CD4-positive, alpha-beta T cell (primary cell): ENCODE results near the gene PRDX1. TPM values are rescaled to one million over a fixed set of nuclear protein-coding genes. Genes with fewer than 3 reads are reported as not detected.
"Not testable (repeated sequence)": the region's sequence is repeated elsewhere in the genome, so short reads cannot be mapped to it uniquely, and the experiment has no call there.

Experiments used
- ATAC-seq: fragments of 200-7000 bp; cut with Tn5 transposase; one replicate; pipeline ENCODE4 v1.10.0; 2022; ENCODE audit warnings: mild to moderate bottlenecking; ENCODE audit not compliant: poor library complexity
- CTCF ChIA-PET: fragments of 350-600 bp; sonication (Branson Sonifier 250); formaldehyde crosslinking; loops from one replicate; lab custom pipeline; 2021; ENCODE audit warnings: antibody characterized with exemption, inconsistent platforms; lab: Charles Lee
- POLR2A ChIA-PET: fragments of 350-600 bp; sonication (Branson Sonifier 250); formaldehyde crosslinking; loops from one replicate; lab custom pipeline; 2021; ENCODE audit warnings: antibody characterized with exemption, inconsistent platforms; lab: Charles Lee
- DNase-seq, 14 experiments: peaks; one replicate each; pipeline ENCODE4 v3.0.0-alpha.2; 2013 to 2020; ENCODE audit warnings: mixed read lengths in 2 of 14
- H3K27ac ChIP-seq, 2 donors: one replicate each; pipeline versions ENCODE4 v1.5.1 to v1.7.0; 2013; ENCODE audit warnings: low read length in 2 of 2, low read depth in 1 of 2, mild to moderate bottlenecking in 1 of 2
- H3K27me3 ChIP-seq, 2 experiments: 1 replicate in 1 of 2; 2 replicates in 1 of 2; pipeline versions ENCODE4 v1.6.1 to v1.7.0; 2013; ENCODE audit warnings: low read length in 2 of 2, control low read depth in 1 of 2, mild to moderate bottlenecking in 1 of 2, moderate library complexity in 1 of 2; ENCODE audit not compliant: insufficient read depth in 2 of 2, control insufficient read depth in 1 of 2
- H3K36me3 ChIP-seq: one replicate; pipeline ENCODE4 v1.6.1; 2013; ENCODE audit warnings: low read length, control low read depth; ENCODE audit not compliant: insufficient read depth
- H3K4me1 ChIP-seq: one replicate; pipeline ENCODE4 v1.6.1; 2013; ENCODE audit warnings: low read length, control low read depth; ENCODE audit not compliant: insufficient read depth
- H3K4me3 ChIP-seq: one replicate; pipeline ENCODE4 v1.5.1; 2013; ENCODE audit warnings: mild to moderate bottlenecking, low read length, moderate library complexity
- H3K9me3 ChIP-seq, 2 experiments: 1 replicate in 1 of 2; 2 replicates in 1 of 2; pipeline versions ENCODE4 v1.6.1 to v1.7.0; 2013; ENCODE audit warnings: low read length in 2 of 2, mild to moderate bottlenecking in 2 of 2, control low read depth in 1 of 2, moderate library complexity in 1 of 2; ENCODE audit not compliant: control insufficient read depth in 1 of 2, insufficient read depth in 1 of 2
- H3K27ac Mint-ChIP-seq: one replicate; pipeline ENCODE4 v1.8.0; 2020; ENCODE audit warnings: mixed read lengths
- H3K27me3 Mint-ChIP-seq: one replicate; pipeline ENCODE4 v1.8.0; 2021; ENCODE audit warnings: mixed read lengths
- H3K36me3 Mint-ChIP-seq: one replicate; pipeline ENCODE4 v1.8.0; 2021; ENCODE audit warnings: low read depth, mixed read lengths
- H3K4me1 Mint-ChIP-seq: one replicate; pipeline ENCODE4 v1.8.0; 2021; ENCODE audit warnings: low read depth, mixed read lengths
- H3K4me3 Mint-ChIP-seq: one replicate; pipeline ENCODE4 v1.8.0; 2020; ENCODE audit warnings: mild to moderate bottlenecking, mixed read lengths
- H3K9me3 Mint-ChIP-seq: one replicate; pipeline ENCODE4 v1.8.0; 2020; ENCODE audit warnings: mixed read lengths
- intact Hi-C, 2 experiments: fragments of 100-400 bp; cut with DNase I in 1 of 2; cut with micrococcal nuclease in 1 of 2; formaldehyde crosslinking; loops; one replicate each; pipeline versions ENCODE4 v1.15.1 to v1.9.0; 2023 to 2025; cut with DNase I, micrococcal nuclease
- total RNA-seq, 174 experiments: library from RNA in 2 of 174; stranded (reverse) in 2 of 174; gene quantifications; one replicate each; pipeline ENCODE4 v1.2.3 and lab custom pipeline; 2021 to 2026
- TF ChIP-seq, protein P1 (sequence below): fragments of 200-600 bp; IDR thresholded peaks from one replicate; pipeline ENCODE4 v1.8.0; 2022; ENCODE audit warnings: antibody characterized with exemption, mild to moderate bottlenecking

PRDX1 gene
- total RNA-seq, 2 experiments from 2014 or later = 18.1 to 24.1 TPM

DNA sequence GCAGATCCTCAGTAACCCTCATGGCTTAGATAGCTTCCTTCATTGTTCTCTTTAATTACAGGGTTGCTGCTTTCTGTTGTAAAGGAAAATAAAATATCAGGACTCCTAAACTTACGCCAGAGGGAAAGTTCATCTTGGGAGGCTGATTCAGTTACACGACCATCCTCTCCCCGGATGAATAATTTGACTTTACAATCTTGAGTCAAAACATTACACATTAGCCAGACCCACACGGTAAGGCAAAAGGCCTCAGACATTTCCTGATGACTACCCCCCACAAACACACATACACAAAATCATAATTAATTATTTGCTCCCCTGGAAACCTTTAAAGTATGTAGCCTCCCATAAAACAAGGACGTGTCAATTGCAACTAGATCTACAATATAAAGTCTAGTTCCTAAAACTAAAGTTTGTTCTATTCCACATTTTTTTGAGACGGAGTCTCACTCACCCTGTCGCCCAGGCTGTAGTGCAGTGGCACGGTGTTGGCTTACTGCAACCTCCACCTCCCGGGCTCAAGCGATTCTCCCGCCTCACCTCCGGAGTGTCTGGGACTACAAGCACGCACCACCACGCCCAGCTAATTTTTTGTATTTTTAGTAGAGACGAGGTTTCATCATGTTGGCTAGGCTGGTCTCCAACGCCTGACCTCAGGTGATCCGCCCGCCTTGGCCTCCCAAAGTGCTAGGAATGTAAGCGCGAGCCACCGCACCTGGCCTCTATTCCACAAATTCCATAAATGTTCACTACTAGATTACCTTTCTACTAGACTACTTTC lies 830 bp upstream of the PRDX1 start:
- no peaks in the 10 kb centered on the region for H3K9me3 ChIP-seq
- intact Hi-C loops = loop anchor here (1.0 to 10.0 kb wide), 2 partner anchors 28 to 162 kb away; partner anchors contain the start of genes AKR1A1 (in 1 of the 2), GPBP1L1 (in 1 of the 2) and TMEM69 (in 1 of the 2)
- ChIA-PET POLR2A (interaction anchor here (0.6 to 2.6 kb wide), 24 partner anchors 11 to 801 kb away, joined by 3 to 59 read pairs (median 8); partner anchors contain the start of genes AKR1A1, BTBD19, CCDC163 and GPBP1L1), CTCF (interaction anchor here (1.0 to 2.6 kb wide), 5 partner anchors 10 to 49 kb away, joined by 4 to 16 read pairs (median 5); partner anchors contain the start of gene AKR1A1)
- Mint-ChIP-seq H3K9me3 (no peaks in the 10 kb centered on the region), H3K4me1 (peaks cover 30% of the 10 kb centered on the region), H3K27me3 (no peaks in the 10 kb centered on the region), H3K4me3 (peak overlapping the region; percentile 97), H3K36me3 (peaks cover 24% of the 10 kb centered on the region), H3K27ac (peak overlapping the region; percentile 86)
- H3K27me3 ChIP-seq = no peaks in the 10 kb centered on the region
- no peak for ATAC-seq
- H3K36me3 ChIP-seq = peaks cover 7% of the 10 kb centered on the region
- DNase-seq = no peak
- TF ChIP-seq, protein P1, sequence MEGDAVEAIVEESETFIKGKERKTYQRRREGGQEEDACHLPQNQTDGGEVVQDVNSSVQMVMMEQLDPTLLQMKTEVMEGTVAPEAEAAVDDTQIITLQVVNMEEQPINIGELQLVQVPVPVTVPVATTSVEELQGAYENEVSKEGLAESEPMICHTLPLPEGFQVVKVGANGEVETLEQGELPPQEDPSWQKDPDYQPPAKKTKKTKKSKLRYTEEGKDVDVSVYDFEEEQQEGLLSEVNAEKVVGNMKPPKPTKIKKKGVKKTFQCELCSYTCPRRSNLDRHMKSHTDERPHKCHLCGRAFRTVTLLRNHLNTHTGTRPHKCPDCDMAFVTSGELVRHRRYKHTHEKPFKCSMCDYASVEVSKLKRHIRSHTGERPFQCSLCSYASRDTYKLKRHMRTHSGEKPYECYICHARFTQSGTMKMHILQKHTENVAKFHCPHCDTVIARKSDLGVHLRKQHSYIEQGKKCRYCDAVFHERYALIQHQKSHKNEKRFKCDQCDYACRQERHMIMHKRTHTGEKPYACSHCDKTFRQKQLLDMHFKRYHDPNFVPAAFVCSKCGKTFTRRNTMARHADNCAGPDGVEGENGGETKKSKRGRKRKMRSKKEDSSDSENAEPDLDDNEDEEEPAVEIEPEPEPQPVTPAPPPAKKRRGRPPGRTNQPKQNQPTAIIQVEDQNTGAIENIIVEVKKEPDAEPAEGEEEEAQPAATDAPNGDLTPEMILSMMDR = no peak
- peak overlapping the region; percentile 90 for H3K4me3 ChIP-seq
- H3K4me1 ChIP-seq = peaks cover 36% of the 10 kb centered on the region
- H3K27ac ChIP-seq = peak overlapping the region; percentile 61 to 65

DNA sequence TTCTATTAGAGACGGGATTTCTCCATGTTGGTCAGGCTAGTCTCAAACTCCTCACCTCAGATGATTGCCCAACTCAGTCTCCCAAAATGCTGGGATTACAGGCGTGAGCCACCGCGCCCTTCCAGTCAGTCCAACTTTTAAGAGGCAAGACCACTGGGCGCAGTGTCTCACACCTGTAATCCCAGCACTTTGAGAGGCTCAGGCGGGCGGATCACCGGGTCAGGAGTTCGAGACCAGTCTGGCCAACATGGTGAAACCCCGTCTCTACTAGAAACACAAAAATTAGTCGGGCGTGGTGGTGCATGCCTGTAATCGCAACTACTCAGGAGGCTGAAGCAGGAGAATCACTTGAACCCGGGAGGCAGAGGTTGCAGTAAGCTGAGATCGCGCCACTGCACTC lies 1.9 kb downstream of the PRDX1 start:
- ATAC-seq, H3K27ac ChIP-seq, H3K4me3 ChIP-seq, H3K27me3 ChIP-seq, H3K27me3 Mint-ChIP-seq, H3K9me3 Mint-ChIP-seq, H3K9me3 ChIP-seq, DNase-seq: not testable (repeated sequence)
- CTCF ChIA-PET = interaction anchor here (1.0 kb wide), 1 partner anchor 11 kb away, joined by 4 read pairs; no protein-coding TSS in a partner anchor
- intact Hi-C loops = loop anchor here (2.0 to 10.0 kb wide), 5 partner anchors 31 to 365 kb away; partner anchors contain the start of genes AKR1A1 (in 1 of the 2), GPBP1L1 (in 1 of the 2), NASP (in 1 of the 2) and TMEM69 (in 1 of the 2)
- Mint-ChIP-seq H3K4me3 (peak overlapping the region; percentile 91), H3K36me3 (peaks cover 51% of the 10 kb centered on the region), H3K4me1 (peaks cover 38% of the 10 kb centered on the region), H3K27ac (peak overlapping the region; percentile 66)
- Histone ChIP-seq H3K4me1 (peaks cover 36% of the 10 kb centered on the region), H3K36me3 (peaks cover 32% of the 10 kb centered on the region)
- POLR2A ChIA-PET = interaction anchor here (0.6 to 2.7 kb wide), 2 partner anchors 31 to 133 kb away, joined by 3 to 10 read pairs; partner anchors contain the start of gene AKR1A1

DNA sequence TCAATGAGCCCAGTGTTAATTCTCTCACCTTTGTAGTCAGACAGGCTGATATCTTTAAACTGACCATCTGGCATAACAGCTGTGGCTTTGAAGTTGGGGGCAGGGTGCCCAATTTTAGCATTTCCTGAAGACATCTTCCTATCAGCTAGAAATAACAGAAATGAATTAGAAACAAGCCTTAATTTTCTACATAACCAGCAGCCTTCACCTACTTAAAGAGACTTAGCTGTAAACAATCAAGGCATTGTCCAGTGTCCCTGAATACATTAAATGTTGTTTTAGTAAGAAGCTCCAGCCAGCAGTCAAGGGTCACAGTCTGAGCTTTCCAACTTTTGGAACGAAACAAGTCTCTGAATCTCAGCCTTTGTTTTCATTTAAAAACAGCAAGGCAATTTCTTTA lies 2.8 kb downstream of the PRDX1 start:
- Histone ChIP-seq H3K27ac (no peak overlapping the region), H3K36me3 (peaks cover 41% of the 10 kb centered on the region), H3K9me3 (no peaks in the 10 kb centered on the region), H3K4me1 (peaks cover 36% of the 10 kb centered on the region), H3K27me3 (no peaks in the 10 kb centered on the region), H3K4me3 (no peak overlapping the region)
- ChIA-PET CTCF (no interaction called here), POLR2A (interaction anchor here (1.2 to 2.7 kb wide), 4 partner anchors 19 to 179 kb away, joined by 3 to 10 read pairs (median 7); partner anchors contain the start of genes AKR1A1, CCDC163, MMACHC and MUTYH)
- Mint-ChIP-seq H3K27me3 (no peaks in the 10 kb centered on the region), H3K4me1 (peaks cover 38% of the 10 kb centered on the region), H3K9me3 (no peaks in the 10 kb centered on the region), H3K27ac (peak overlapping the region; percentile 66), H3K36me3 (peaks cover 60% of the 10 kb centered on the region), H3K4me3 (peak overlapping the region; percentile 85)
- no peak for ATAC-seq
- DNase-seq = no peak
- intact Hi-C loops = loop anchor here in 1 of 2 experiments (10.0 kb wide), 1 partner anchor 366 kb away; no protein-coding TSS in a partner anchor
- TF ChIP-seq, protein P1 = no peak

DNA sequence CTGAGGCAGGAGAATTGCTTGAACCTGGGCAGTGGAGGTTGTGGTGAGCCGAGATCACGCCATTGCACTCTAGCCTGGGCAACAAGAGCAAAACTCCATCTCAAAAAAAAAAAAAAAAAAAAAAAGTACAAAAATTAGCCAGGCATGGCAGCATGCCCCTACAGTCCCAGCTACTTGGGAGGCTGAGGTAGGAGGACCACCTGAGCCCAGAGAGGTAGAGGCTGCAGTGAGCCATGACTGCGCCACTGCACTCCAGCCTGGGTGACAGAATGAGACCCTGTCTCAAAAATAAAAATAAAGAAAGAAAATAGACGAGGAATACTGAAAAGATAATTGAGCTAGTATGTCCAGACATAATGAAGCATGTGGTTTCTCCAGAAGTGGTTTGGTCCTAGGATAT lies 3.3 kb downstream of the PRDX1 start:
- H3K4me1 ChIP-seq = peaks cover 36% of the 10 kb centered on the region
- not testable (repeated sequence) for ATAC-seq, H3K27me3 Mint-ChIP-seq, H3K27ac ChIP-seq, H3K9me3 ChIP-seq, DNase-seq, H3K27me3 ChIP-seq, H3K9me3 Mint-ChIP-seq, H3K4me3 ChIP-seq
- peak overlapping the region; percentile 85 for H3K4me3 Mint-ChIP-seq
- POLR2A ChIA-PET = interaction anchor here (0.7 to 2.7 kb wide), 5 partner anchors 18 to 178 kb away, joined by 3 to 10 read pairs (median 4); partner anchors contain the start of genes AKR1A1, CCDC163, MMACHC and MUTYH
- H3K4me1 Mint-ChIP-seq = peaks cover 38% of the 10 kb centered on the region
- H3K36me3 Mint-ChIP-seq = peaks cover 65% of the 10 kb centered on the region
- H3K36me3 ChIP-seq = peaks cover 46% of the 10 kb centered on the region
- peak overlapping the region; percentile 66 for H3K27ac Mint-ChIP-seq
- intact Hi-C loops = loop anchor here in 1 of 2 experiments (10.0 kb wide), 1 partner anchor 366 kb away; no protein-coding TSS in a partner anchor
- CTCF ChIA-PET = interaction anchor here (0.6 kb wide), 1 partner anchor 16 kb away, joined by 3 read pairs; no protein-coding TSS in a partner anchor
